NCI-H446 treated with DMSO at 0.1 percent for 48 hours (cell line): Measurements from ENCODE around the gene ZNF419.
"Not testable (repeated sequence)": the region's sequence is repeated elsewhere in the genome, so short reads cannot be mapped to it uniquely, and the experiment has no call there.

Source experiments
- DNase-seq: peaks from one replicate; lab custom pipeline; 2025; lab: John Stamatoyannopoulos, UW

Gene ZNF419

DNA sequence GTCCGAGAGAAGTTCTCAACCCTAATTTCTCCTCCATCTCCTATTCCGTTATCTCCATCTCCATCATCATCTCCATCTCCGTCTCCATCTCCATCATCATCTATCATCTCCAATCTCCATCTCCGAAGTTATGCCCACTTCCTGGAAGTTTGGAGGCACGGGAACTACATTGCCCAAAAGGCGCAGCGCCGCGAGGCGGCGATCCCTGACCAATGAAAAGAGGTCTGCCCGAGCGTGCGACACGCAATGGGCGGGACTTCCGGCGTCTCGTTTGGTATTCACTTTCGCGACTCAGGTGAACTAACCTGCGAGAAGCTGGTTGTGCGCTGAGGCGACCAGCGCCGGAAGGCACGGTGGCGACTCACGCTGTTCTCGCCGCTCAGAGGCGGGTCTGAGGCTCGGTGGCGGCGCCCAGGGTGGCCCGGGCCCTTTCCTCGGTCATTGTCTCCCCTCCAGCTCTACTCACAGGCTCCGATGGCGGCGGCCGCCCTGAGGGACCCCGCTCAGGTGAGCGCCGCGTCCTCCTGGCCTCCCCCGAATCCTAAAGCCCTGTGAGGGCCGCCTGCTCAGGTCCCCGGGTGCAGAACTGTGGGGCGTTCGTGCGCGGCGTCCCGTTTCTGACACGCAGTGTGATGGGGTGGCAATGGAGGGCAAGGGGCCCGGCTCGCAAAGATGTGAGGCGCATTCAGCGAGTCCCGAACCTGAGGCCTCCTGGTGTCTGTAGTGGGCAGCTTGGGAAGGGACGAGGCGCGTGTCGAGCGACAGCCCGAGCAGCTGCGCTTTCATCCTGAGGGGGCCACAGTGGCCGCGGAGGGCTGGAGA, at the start of gene ZNF419:
ZNF419 (plus strand) TSS at position 274 of the 822 bp plus-strand sequence; CDS start at position 475, 201 bp downstream.
- DNase-seq = peak; percentile 68

DNA sequence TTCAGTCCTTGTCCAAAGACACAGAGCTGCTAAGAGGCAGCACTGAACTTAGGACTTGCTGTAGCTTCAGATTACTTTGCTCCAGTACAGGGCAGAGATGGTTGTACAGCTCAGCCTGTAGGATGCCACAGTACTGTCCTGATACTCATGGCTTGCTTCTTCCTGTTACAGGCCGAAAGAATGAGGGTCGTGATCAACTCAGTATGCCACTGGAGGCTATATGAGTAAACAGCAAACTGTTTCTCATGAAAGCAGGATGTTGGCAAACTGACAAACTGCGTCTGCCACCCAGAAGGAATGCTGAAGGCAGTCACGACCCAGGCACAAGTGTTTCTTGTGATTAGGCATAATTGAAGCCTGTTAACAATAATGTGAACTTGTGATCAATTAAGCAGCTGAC, 49.6 kb upstream of the ZNF419 start:
- no peak for DNase-seq

DNA sequence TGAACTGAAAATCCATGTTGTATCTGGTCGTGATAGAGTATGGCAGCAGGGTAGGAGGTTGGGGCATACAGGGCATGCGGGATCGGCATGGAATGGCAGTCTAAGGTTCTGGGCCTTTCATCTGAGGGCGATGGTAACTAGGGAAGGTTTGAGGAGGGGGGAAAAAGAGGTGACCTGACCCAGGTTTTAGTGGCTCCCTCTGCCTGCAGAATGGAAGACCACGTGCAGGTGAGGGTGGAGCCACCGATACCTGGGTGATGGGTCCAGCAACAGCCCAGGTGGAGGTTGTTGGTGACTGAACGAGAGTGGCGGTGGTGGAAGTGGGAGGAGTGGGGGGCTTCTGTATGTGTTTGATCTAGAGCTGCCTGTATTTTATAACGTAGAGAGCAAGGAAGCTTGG, 48.6 kb upstream of the ZNF419 start:
- no peak for DNase-seq

- no peak for DNase-seq
These were observed 45.4 kb upstream of the ZNF419 start for GRCh38 chr19:57441979-57442752.

- no peak for DNase-seq
These were observed 44.3 kb upstream of the ZNF419 start for GRCh38 chr19:57443121-57443696.

GRCh38 chr19:57452307-57452706, 35.2 kb upstream of the ZNF419 start:
- DNase-seq = no peak

- DNase-seq = no peak
These were observed 21.7 kb upstream of the ZNF419 start for GRCh38 chr19:57465680-57466381.

DNA sequence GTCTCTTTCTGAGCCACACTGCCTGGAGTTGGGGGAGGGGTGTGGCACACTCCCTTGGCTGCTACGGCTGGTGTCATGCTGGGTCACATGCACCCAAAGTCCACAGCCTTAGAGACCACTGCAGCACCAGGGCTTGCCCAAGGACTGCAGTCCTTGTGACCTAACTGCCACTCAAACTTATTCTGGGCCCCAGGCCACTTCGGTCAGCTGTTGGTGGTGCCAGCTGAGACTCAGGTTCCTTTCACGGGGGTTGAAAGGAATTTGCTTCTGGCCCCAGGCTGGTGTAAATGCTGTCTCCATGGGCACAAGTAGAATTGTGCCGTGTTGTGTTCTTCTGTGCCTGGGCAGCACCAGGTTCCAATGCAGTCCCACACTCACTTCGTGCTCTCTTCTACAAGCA, 21.1 kb upstream of the ZNF419 start:
- no peak for DNase-seq

- no peak for DNase-seq
These were observed 13.9 kb upstream of the ZNF419 start for GRCh38 chr19:57473646-57474045.

DNA sequence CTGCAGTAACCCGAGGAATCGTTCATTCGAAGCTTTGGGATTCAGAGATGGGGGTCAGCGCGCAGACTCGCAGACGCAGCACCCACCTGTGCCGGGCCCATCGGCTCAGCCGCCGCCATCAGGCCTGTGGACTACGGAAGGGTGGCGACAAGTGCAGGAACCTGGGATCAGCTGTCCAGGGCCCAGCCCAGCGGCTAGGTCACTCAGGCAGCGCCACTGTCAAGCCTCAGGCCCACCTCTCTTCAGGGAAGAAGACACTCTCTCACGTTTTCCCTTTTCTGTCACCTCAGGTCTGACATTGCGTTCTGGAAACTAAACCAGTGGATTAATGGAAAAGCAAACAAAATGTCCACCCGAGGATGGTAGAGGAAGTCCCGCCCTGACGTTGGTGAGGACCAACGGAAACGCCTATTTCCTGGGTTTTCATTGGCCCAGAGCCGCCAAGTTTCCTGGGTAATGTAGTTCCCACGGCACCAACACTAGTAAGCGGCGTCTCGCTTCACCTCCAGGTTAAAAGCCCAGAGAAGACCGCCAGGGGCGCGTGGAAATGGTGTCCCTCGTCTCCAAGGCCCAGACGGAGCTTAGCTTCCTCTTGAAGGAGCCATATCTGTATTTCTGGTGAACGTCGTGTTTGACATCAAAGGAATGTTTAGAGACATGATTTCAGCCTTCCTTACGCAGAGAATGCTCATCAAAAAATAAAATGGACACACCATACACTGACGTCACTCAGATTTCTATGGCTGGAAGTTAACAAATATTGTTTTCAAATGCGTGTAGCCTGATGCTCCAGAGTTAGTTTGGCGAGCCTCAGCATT, 10.2 kb upstream of the ZNF419 start, which contains the start of gene ZNF772:
ZNF772 (minus strand) TSS at position 376 of the 818 bp plus-strand sequence; CDS start at position 119, 257 bp downstream.
- peak; percentile 79 for DNase-seq

- not testable (repeated sequence) for DNase-seq
These were observed 722 bp downstream of the ZNF419 start for GRCh38 chr19:57488299-57488644.

GRCh38 chr19:57499332-57499679, 11.8 kb downstream of the ZNF419 start:
- DNase-seq = not testable (repeated sequence)

DNA sequence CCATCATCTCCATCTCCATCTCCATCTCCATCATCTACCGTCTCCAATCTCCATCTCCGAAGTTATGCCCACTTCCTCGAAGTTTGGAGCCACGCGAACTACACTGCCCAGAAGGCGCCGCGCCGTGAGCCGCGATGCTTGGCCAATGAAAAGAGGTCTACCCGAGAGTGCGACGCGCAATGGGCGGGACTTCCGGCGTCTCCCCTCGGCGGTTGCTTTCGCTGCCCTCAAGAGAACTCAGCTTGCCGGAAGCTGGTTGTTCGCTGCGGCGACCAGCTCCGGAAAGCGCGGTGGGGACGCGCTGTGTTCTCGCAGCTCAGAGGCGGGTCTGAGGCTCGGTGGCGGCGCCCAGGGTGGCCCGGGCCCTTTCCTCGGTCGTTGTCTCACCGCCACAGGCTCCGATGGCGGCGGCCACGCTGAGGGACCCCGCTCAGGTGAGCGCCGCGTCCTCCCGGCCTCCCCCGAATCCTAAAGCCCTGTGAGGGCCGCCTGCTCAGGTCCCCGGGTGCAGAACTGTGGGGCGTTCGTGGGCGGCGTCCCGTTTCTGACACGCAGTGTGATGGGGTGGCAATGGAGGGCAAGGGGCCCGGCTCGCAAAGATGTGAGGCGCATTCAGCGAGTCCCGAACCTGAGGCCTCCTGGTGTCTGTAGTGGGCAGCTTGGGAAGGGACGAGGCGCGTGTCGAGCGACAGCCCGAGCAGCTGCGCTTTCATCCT, 12.3 kb downstream of the ZNF419 start, which contains the start of gene ZNF773:
ZNF773 (plus strand) TSS at position 259 of the 716 bp plus-strand sequence; CDS start at position 402, 143 bp downstream.
- DNase-seq = peak; percentile 79

DNA sequence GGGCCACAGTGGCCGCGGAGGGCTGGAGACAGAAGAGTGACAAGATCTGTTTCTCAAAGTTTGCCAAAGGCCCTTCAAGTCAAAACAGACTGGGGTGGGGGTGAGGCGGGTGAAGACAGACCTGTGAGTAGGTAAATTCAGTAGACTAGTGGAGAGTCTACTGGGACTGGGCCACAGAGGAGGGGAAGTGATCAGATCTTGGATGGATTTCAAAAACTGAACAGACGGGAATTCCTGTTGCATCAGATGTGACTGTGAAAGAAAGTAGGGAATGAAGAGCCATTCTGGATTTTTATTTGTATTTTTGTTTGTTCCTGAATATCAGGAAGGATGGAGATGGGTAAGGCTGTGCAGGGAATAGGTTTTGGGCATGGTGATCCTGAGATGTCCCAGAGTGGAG, 12.8 kb downstream of the ZNF419 start:
- not testable (repeated sequence) for DNase-seq

DNA sequence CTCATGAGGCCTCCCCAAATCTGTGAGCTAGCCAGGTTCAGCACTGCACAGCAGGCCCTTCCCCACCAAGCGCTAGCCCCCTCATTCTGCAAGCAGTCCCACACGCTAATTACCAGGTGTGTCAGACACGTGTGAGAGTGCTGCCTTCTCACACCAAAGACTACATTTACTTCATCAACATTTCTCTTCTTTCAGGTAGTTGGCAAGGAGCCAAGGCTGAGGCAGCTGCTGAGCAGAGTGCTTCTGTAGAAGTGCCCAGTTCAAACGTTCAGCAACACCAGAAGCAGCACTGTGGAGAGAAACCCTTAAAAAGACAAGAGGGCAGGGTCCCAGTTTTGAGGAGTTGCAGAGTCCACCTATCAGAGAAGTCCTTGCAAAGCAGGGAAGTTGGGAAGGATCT, 18.6 kb downstream of the ZNF419 start:
- no peak for DNase-seq

DNA sequence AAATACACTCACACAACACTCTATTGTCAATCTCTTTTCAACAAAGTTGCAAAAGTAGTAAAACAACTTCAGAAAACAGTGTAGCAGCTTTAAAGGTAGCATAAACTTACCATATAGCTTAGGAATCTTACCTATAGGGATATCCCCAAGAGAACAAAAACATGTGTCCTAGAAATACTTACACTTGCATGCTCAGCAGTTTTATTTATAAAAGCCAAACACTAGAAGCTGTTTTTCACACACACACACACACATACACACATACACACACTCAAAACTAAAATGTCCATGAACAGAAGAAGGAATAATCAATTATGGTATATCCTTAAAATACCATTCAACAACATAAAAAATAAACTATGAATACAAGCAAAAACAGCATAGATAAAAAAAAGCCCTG, 23.9 kb downstream of the ZNF419 start:
- no peak for DNase-seq

DNA sequence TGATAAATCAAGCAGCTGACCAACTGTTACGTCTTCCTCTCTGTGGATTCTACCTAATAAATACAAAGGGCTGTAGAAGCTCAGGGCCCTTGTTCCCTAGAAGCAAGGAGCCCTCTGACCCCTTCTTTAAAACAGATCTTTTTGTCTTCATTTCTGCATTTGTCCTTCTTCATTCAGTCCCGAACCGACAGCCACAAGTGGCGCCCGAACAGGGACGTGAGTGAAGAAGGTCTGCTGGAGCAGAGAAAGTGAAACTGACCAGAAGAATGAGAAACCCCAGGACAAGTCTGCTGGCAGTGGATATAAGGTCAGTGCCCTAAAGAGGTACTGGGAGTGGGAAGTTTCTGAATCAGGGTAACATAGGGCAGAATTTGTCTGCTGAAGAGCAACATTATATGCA, 25.3 kb downstream of the ZNF419 start:
- DNase-seq = no peak

DNA sequence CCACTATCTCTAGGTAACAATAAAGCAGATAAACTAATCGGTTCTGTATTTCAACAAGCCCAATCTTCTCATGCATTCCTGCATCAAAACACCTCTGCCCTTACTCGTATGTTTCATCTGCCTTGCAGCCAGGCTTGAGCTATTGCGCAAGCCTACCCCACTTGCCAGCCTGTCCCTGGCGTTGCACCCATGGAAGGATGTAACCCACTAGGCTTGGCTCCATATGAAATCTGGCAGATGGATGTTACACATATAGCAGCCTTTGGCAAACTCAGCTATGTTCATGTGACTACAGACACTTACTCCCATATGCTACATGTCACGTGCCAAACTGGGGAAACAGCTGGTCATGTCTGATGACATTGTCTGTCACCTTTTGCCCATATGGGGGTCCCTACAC, 27.7 kb downstream of the ZNF419 start:
- DNase-seq = no peak

DNA sequence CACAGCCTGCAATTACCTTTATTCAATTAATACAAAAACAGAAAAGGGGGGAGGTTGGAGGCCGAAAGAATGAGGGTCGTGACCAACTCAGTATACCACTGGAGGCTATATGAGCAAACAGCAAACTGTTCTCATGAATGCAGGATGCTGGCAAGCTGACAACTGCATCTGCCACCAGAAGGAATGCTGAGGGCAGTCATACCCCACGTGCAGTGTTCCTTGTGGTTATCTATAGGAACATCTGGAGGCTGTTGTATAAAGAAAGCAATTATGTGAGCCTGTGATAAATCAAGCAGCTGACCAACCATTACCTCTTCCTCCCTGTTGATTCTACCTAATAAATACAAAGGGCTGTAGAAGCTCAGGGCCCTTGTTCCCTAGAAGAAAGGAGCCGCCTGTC, 30.5 kb downstream of the ZNF419 start:
- DNase-seq = not testable (repeated sequence)

DNA sequence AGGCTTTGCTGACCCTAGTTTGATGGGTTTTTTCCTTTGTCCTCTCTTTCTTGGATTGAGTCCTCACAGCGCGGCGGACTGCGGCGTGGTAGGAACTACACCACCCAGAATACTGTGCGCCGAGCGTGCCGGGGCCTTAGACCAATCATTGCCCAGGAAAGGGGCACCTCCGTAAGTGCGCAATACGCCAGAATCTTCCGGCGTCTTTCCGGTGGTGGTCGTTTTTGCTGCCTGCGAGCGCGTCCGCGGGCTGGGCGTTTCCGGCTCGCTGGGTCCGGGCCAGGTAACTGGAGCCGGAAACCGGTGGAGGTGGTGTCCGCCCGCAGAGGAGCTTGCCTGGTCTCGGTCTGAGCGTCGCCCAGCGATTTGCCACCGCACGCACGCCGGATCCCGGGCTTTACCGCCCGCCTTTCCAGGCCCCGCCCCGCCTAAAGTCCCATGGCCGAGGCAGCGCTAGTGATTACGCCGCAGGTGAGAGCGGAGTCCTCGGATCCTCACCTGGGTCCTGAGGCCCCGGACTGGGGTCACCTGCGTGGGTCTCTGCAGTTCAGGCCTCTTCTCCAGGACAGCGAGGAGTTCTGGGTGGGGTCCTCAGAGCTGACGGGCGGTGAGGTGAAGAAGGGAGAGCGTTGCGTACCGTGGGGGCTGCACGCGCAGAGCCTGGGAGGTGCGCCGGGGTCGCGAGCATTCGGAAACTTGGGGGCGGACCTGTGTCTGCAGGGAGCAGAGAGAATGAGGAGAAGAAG, 39.8 kb downstream of the ZNF419 start, which contains the start of gene ZNF549:
ZNF549 (plus strand) TSS at position 221 of the 746 bp plus-strand sequence; CDS start at position 439, 218 bp downstream.
- DNase-seq = peak; percentile 84
